D341Med (cell line): Measurements from ENCODE around the gene FAM162B.
"Not testable (repeated sequence)": the region's sequence is repeated elsewhere in the genome, so short reads cannot be mapped to it uniquely, and the experiment has no call there.

Experiments used
- DNase-seq: peaks from one replicate; pipeline ENCODE4 v3.0.0; 2012; ENCODE audit warnings: low spot score

Gene FAM162B

GRCh38 chr6:116726947-116727346 is 38.6 kb downstream of the FAM162B start:
- DNase-seq, result no peak

GRCh38 chr6:116714761-116715160 is 50.8 kb downstream of the FAM162B start:
- DNase-seq, result no peak

GRCh38 chr6:116714296-116714695 is 51.2 kb downstream of the FAM162B start:
- no peak for DNase-seq

DNA sequence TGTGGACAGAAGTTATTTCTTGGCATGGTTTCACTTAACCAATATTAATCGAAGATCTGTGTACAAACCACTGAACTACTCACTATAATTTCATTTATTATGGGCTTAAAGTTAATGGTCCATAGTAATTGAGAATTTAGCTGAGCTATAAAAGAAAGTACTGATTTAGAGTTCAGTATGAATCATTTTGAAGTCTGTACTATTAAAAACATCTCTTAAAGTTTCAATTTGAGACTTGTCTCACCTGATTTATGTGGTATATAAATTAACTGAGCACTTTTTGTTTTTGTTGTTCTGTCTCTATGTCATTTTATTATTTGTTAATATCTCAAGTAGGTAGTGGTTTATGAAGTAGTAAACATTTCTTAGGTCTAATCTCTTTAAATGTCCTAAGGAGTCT is 59.6 kb downstream of the FAM162B start:
- DNase-seq, result no peak

- DNase-seq, result not testable (repeated sequence)
These were observed 61.6 kb downstream of the FAM162B start for GRCh38 chr6:116703888-116704287.
